ENCODE measurements around the gene EXOC3.
"Not testable (repeated sequence)": the region's sequence is repeated elsewhere in the genome, so short reads cannot be mapped to it uniquely, and the experiment has no call there.

EXOC3 gene

GRCh38 chr5:502325-503079, 59.5 kb downstream of the EXOC3 start:
- DNase-seq (ENCODE audit: low spot score) = no peak

GRCh38 chr5:504326-505154, 61.6 kb downstream of the EXOC3 start:
- no peak for DNase-seq (ENCODE audit: low spot score)

- DNase-seq (ENCODE audit: low spot score) = no peak
Observed at GRCh38 chr5:505951-506525, 63.1 kb downstream of the EXOC3 start.

GRCh38 chr5:507986-508575, 65.1 kb downstream of the EXOC3 start:
- not testable (repeated sequence) for DNase-seq (ENCODE audit: low spot score)

- DNase-seq (ENCODE audit: low spot score) = no peak
Observed at GRCh38 chr5:509611-510185, 66.7 kb downstream of the EXOC3 start.

GRCh38 chr5:510521-510920, 67.5 kb downstream of the EXOC3 start:
- DNase-seq (ENCODE audit: low spot score) = no peak

GRCh38 chr5:511476-511875, 68.5 kb downstream of the EXOC3 start:
- DNase-seq (ENCODE audit: low spot score) = no peak

GRCh38 chr5:513216-514100, 70.5 kb downstream of the EXOC3 start:
- DNase-seq (ENCODE audit: low spot score) = no peak

- no peak for DNase-seq (ENCODE audit: low spot score)
Observed at GRCh38 chr5:514101-514485, 71.1 kb downstream of the EXOC3 start.

- peak; percentile 70 for DNase-seq (ENCODE audit: low spot score)
Observed at GRCh38 chr5:514673-515072, 71.7 kb downstream of the EXOC3 start.

- peak; percentile 55 for DNase-seq (ENCODE audit: low spot score)
Observed at GRCh38 chr5:515273-515836, 72.4 kb downstream of the EXOC3 start.

- no peak for DNase-seq (ENCODE audit: low spot score)
Observed at GRCh38 chr5:516338-516925, 73.5 kb downstream of the EXOC3 start.
